ENCODE measurements around the gene RNGTT. TPM values are rescaled to one million over a fixed set of nuclear protein-coding genes. Genes with fewer than 3 reads are reported as not detected.

Gene RNGTT
- total and polyA plus RNA-seq, 7 donors: 3.9 to 8.8 (median 7.9) TPM

GRCh38 chr6:88916615-88917208 is 46.7 kb downstream of the RNGTT start:
- DNase-seq: no peak
- no peak for ATAC-seq
- no peaks in the 10 kb centered on the region for H3K4me1 ChIP-seq
- no peak overlapping the region for H3K4me3 ChIP-seq
- WGBS, 3 donors: 89 to 100% (median 92%) methylated on average over 1 of the region's 1 CpG
- H3K36me3 ChIP-seq (ENCODE audit: insufficient read depth in 1 of 2, low read depth in 1 of 2): no peaks in the 10 kb centered on the region
- no peak for TF ChIP-seq CTCF (IDR thresholded peaks at IDR 0.05)
- no peaks in the 10 kb centered on the region for H3K9me3 ChIP-seq
- H3K27ac ChIP-seq: no peak overlapping the region
- intact Hi-C loops (cut with DNase I): no loop called here
- H3K27me3 ChIP-seq (ENCODE audit: insufficient read depth in 3 of 3, low read length in 2 of 3): no peaks in the 10 kb centered on the region

GRCh38 chr6:88914895-88915598 is 48.4 kb downstream of the RNGTT start:
- WGBS, 3 donors: 81 to 98% (median 97%) methylated on average over 3 of the region's 3 CpGs
- ATAC-seq (no peak), DNase-seq (no peak)
- no peaks in the 10 kb centered on the region for H3K36me3 ChIP-seq (ENCODE audit: insufficient read depth in 1 of 2, low read depth in 1 of 2)
- H3K27ac ChIP-seq: no peak overlapping the region
- no peaks in the 10 kb centered on the region for H3K4me1 ChIP-seq
- H3K27me3 ChIP-seq (ENCODE audit: insufficient read depth in 3 of 3, low read length in 2 of 3): no peaks in the 10 kb centered on the region
- H3K4me3 ChIP-seq: no peak overlapping the region
- TF ChIP-seq CTCF (IDR thresholded peaks at IDR 0.05): no peak
- intact Hi-C loops (cut with DNase I): no loop called here
- no peaks in the 10 kb centered on the region for H3K9me3 ChIP-seq

GRCh38 chr6:88914180-88914579 is 49.2 kb downstream of the RNGTT start:
- Histone ChIP-seq H3K36me3 (ENCODE audit: insufficient read depth in 1 of 2, low read depth in 1 of 2) (no peaks in the 10 kb centered on the region), H3K9me3 (no peaks in the 10 kb centered on the region), H3K4me1 (no peaks in the 10 kb centered on the region), H3K27me3 (ENCODE audit: insufficient read depth in 3 of 3, low read length in 2 of 3) (no peaks in the 10 kb centered on the region), H3K27ac (no peak overlapping the region), H3K4me3 (no peak overlapping the region)
- intact Hi-C loops (cut with DNase I): no loop called here
- no peak for ATAC-seq
- no peak for DNase-seq
- 86 to 97% (median 91%) methylated on average over 4 of the region's 4 CpGs for WGBS, 3 donors
- TF ChIP-seq CTCF (IDR thresholded peaks at IDR 0.05): no peak

- Histone ChIP-seq H3K4me3 (no peak overlapping the region), H3K9me3 (no peaks in the 10 kb centered on the region), H3K27ac (no peak overlapping the region), H3K27me3 (ENCODE audit: insufficient read depth in 3 of 3, low read length in 2 of 3) (no peaks in the 10 kb centered on the region), H3K36me3 (ENCODE audit: insufficient read depth in 1 of 2, low read depth in 1 of 2) (no peaks in the 10 kb centered on the region), H3K4me1 (no peaks in the 10 kb centered on the region)
- intact Hi-C loops (cut with DNase I): no loop called here
- no peak for DNase-seq
- ATAC-seq: no peak
- WGBS, 3 donors: 94 to 96% (median 94%) methylated on average over 3 of the region's 3 CpGs
- TF ChIP-seq CTCF (IDR thresholded peaks at IDR 0.05): no peak
Observed at GRCh38 chr6:88913471-88913870, 49.9 kb downstream of the RNGTT start.
